Hippocampal formation (tissue), 2 donors: Measurements from ENCODE around the gene ARCN1.
"Not testable (repeated sequence)": the region's sequence is repeated elsewhere in the genome, so short reads cannot be mapped to it uniquely, and the experiment has no call there.

Experiments
- DNase-seq, 2 donors: peaks; one replicate each; lab custom pipeline; 2025; lab: John Stamatoyannopoulos, UW

ARCN1 gene

DNA sequence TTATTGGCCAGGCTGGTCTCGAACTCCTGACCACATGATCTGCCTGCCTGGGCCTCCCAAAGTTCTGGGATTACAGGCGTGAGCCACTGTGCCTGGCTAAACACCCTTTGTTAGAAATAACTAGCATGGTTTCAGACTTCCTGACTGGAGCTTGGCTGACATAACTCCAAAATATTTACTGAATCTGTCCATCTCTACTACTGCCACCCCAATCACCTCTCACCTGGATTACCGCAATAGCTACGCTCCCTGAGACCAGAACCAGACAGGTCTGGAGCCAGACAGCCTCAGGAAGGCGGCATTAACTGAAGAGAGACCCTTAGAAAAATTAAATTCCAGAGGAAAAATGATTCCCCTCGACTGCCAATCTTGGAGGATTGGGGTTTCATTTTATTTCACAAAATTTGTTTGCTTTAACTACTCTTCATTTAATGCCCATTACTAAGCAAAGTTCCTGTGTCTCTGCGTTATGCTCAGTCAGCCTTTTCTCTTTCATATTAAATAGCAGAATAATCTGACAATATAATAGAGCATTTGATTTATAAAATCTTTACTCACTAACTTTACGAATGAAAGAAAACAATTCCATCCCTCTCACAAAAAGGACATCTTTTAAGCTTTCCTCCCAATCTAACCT is 28.1 kb upstream of the ARCN1 start:
- DNase-seq: no peak

GRCh38 chr11:118544647-118545010 is 27.6 kb upstream of the ARCN1 start:
- DNase-seq: no peak

- DNase-seq: no peak
Measured at GRCh38 chr11:118545533-118545932, 26.7 kb upstream of the ARCN1 start.

- no peak for DNase-seq
Measured at GRCh38 chr11:118547132-118547531, 25.1 kb upstream of the ARCN1 start.

GRCh38 chr11:118552341-118552740 is 19.9 kb upstream of the ARCN1 start:
- no peak for DNase-seq

- DNase-seq: no peak
Measured at GRCh38 chr11:118560806-118561205, 11.4 kb upstream of the ARCN1 start.

- DNase-seq: no peak
Measured at GRCh38 chr11:118565051-118565450, 7.2 kb upstream of the ARCN1 start.

GRCh38 chr11:118569670-118570069 is 2.5 kb upstream of the ARCN1 start:
- no peak for DNase-seq

DNA sequence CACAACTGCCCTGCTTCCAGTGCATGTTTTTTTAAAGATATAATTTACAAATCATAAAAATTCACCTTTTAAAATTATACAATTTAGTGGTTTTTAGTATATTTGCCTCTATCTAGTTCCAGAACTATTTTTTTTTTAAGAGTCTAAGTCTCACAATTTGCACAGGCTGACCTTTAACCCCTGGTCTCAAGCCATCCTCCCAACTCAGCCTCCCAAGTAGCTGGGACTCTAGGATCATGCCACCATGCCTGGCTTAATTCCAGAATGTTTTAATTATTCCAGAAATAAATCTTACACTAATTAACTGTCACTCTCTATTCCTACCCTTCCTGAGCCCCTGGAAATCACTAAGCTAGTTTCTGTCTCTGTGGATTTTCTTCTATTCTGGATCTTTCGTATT is 1.4 kb upstream of the ARCN1 start:
- no peak for DNase-seq

- not testable (repeated sequence) for DNase-seq
Measured at GRCh38 chr11:118571701-118572060, 528 bp upstream of the ARCN1 start.

DNA sequence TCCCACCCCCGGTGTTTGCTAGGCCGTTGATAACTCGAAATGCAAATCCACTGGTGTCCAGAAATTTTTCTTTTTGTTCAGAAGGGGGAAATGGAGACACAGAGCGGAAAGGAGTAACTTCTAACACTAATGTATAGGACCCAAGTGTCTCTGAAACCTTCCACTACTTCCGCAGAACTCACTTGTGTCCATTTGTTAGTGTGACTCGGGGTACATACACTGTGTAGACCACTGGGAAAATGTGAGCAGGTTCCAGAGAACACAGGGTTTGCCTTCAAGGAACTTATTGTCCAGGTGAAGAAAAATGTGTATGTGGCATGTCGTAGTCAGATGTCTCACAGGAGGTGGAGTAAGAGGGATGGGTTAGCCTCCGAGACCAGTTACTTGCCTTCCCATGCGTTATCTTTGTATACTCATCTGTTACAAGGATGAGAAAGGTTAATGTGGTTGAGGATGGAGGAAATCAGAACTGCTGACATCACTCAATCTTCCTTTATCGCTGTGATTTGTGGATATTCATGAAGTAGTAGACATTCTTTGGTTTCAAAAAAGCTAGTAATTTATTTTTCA is 857 bp downstream of the ARCN1 start:
- no peak for DNase-seq

GRCh38 chr11:118574636-118575035 is 2.4 kb downstream of the ARCN1 start:
- DNase-seq: no peak

GRCh38 chr11:118577995-118578394 is 5.8 kb downstream of the ARCN1 start:
- DNase-seq: not testable (repeated sequence)

DNA sequence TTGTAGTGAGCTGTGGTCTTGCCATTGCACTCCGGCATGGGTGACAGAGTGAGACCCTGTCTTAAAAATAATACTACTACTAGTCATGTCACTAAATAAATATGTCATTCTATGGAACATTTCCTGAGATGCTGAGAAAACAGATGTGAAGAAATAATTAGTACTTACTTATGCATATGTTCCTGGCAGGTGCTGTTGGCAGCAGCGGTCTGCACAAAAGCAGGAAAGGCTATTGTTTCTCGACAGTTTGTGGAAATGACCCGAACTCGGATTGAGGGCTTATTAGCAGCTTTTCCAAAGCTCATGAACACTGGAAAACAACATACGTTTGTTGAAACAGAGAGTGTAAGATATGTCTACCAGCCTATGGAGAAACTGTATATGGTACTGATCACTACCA is 8.8 kb downstream of the ARCN1 start:
- no peak for DNase-seq

GRCh38 chr11:118587952-118588351 is 15.7 kb downstream of the ARCN1 start:
- DNase-seq: no peak

DNA sequence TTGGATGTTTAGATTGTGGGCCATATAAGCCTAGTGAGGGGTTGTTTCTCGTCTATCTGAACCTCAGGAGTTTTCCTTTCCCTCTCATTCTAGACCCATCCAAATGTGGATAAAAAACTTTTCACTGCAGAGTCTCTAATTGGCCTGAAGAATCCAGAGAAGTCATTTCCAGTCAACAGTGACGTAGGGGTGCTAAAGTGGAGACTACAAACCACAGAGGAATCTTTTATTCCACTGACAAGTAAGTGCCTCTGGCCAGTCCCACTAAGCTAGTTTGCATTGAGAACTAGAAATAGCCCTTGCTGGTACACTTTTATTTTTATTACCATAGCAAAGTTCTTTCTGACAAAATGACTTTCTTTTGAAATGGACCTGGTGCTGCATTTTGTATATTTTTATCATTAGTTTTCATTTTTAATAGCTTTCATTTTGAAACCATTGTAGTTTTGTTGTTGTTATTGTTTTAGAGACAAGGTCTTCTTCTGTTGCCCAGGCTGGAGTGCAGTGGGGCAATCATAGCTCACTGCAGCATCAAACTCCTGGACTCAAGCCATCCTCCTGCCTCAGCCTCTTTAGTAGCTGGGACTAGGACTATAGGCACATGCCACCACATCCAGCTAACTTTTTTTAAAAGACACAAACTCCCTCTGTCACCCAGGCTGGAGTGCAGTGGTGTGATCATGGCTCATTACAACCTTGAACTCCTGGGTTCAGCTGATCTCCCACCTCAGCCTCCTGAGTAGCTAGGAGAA is 20.6 kb downstream of the ARCN1 start:
- peak in 1 of 2 donors; percentile 69 for DNase-seq

DNA sequence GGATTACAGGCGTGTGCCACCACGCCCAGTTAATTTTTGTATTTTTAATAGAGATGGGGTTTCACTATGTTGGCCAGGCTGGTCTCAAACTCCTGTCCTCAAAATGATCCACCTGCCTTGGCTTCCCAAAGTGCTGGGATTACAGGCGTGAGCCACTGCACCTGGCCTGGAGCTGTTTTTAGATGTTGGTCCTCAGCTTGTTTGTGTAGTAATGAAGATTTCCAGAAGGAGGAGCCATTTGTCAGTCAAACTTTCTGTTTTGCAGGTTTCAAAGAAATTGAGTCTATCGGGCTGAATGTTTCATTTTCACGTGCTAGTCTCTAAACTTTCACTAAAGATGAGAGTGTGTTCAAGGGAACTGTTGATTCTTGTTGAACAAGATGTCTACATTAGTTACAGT is 22.8 kb downstream of the ARCN1 start:
- peak in 1 of 2 donors; percentile 51 for DNase-seq

- DNase-seq: no peak
Measured at GRCh38 chr11:118596224-118597146, 24.3 kb downstream of the ARCN1 start.

DNA sequence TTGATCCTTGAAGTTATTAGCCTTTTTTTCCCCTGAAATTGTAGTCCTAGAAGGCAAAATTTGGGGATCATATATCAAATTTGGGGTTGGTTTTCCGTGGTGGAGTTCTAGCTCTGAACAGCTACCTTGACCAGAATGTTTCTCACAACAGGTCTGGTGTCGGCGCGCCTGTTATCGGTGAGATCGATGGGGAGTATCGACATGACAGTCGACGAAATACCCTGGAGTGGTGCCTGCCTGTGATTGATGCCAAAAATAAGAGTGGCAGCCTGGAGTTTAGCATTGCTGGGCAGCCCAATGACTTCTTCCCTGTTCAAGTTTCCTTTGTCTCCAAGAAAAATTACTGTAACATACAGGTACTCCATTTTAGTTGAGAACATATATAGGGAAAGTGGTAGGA is 25.3 kb downstream of the ARCN1 start:
- no peak for DNase-seq

GRCh38 chr11:118602331-118602730 is 30.1 kb downstream of the ARCN1 start:
- DNase-seq: no peak

- DNase-seq: not testable (repeated sequence)
Measured at GRCh38 chr11:118603709-118604108, 31.5 kb downstream of the ARCN1 start.

- no peak for DNase-seq
Measured at GRCh38 chr11:118604566-118604965, 32.4 kb downstream of the ARCN1 start.
